ENCODE measurements around the gene ARHGEF2.
"Not testable (repeated sequence)": the region's sequence is repeated elsewhere in the genome, so short reads cannot be mapped to it uniquely, and the experiment has no call there.

The ARHGEF2 gene

DNA sequence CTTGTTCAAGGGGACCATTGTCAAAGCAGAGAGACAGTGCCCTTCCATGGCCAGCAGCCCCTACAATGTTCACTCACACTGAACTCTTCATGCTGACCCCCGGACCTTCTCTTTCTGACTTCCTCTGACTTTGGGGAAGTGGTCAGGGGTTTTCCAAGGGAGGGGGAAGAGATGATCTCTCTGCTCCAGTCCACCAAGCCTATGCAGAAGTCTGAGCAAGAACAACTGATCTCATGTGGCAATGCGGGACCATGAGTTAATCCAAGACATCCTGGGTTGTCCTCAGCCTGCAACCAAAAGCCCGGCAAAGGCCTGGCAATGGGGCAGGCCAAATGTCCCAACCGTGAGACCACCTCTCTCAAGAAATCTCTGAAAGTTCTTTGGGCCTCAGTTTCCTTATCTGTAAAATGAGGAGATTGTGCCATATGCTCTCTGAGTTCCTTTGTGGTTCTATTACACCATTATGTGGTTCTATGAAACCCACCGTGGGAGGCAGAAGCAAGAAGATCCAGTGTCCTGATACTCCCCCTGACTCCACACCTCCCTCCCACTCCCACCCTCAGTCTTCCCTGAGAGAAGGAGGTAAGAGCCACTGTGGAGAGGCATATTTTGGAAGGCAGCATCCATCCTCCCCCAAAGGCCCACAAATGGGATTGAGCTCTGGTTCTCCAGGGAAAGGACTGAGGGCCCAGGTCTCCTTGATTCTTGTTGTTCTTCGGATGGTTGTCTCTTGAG lies 11.8 kb upstream of the ARHGEF2 start:
- no peak for DNase-seq

DNA sequence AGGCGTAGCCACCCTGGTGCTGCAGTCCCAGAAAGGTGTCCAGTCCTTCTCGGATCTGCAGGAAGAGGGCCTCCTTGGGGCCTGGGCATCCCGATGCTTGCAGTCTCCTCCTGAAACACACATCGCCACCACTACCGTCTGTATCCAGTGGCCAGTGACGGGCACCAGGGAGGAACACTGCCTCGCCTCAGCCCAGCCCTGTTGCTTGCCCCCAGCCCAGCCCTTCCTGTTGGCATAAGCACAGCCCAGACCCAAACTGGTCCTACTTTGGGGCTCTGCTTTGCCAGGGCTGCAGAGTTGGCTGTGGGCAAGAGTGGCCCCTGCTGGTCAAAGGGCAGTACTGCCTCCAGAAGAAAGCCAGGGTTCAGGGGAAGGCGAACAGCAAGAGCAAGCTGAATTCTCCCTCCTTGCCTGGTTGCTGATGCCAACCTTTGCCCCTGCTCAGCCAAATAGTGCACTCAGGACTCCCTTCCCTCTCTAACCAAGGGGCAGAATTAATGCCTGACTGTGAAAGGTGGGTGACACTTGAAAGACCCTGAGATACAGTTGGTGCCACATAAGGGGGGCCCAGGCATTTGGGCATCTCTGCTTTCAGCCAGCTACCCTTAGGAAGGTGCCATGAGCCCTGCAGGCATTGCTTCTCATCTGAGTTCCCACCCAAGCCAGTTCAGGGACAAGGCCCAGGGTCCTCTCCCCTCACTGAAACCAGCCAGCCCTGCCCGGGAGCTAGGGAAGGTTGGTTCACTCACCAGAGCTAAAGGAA lies 11.1 kb upstream of the ARHGEF2 start:
- DNase-seq = peak; percentile 81 to 84

DNA sequence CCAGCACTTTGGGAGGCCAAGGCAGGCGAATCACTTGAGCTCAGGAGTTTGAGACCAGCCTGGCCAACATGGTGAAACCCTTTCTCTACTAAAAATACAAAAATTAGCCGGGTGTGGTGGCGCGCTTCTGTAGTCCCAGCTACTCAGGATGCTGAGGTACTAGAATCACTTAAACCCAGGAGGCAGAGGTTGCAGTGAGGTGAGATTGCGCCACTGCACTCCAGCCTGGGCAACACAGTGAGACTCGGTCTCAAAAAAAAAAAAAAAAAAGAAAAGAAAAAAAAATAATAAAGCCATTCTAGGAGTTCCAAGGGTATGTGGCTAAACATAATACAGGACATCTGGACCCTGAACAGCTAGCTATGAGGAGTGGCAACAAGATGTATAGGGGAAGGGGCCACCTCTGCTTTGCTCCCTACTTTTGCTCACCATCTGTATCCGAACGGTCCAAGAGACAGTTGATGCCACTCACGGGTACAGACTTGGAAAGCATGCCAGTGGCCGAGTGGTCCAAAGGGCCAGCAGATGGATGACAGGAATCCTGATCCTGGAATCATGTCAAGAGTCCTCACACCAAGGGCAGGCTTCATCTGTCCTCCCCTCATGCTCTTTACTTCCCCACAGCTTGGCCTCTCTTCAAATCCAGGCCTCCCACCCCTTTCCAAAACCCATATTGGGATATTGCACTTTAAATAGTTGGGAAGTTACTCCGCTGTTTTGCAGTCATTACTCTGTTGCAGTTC lies 6.7 kb upstream of the ARHGEF2 start:
- not testable (repeated sequence) for DNase-seq

DNA sequence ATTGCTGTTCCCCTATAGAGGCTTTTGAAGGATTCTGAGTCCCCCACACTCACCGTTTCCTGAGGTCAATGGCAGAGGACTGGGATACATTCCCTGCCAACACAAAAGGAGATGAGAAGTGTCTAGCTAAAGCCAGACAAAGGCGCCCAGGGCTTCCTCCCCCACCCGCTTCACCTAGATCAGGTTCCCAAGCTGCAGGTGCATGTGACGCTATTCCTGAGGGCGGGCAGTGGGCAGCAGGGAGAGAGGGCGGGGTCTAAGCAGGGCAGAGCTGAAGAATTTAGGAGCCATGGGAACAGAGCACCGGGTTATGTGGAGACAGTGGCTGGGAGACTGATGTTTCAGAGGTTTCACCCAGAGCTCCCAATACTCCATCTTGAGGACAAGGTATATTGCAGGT lies 6.0 kb upstream of the ARHGEF2 start:
- no peak for DNase-seq

DNA sequence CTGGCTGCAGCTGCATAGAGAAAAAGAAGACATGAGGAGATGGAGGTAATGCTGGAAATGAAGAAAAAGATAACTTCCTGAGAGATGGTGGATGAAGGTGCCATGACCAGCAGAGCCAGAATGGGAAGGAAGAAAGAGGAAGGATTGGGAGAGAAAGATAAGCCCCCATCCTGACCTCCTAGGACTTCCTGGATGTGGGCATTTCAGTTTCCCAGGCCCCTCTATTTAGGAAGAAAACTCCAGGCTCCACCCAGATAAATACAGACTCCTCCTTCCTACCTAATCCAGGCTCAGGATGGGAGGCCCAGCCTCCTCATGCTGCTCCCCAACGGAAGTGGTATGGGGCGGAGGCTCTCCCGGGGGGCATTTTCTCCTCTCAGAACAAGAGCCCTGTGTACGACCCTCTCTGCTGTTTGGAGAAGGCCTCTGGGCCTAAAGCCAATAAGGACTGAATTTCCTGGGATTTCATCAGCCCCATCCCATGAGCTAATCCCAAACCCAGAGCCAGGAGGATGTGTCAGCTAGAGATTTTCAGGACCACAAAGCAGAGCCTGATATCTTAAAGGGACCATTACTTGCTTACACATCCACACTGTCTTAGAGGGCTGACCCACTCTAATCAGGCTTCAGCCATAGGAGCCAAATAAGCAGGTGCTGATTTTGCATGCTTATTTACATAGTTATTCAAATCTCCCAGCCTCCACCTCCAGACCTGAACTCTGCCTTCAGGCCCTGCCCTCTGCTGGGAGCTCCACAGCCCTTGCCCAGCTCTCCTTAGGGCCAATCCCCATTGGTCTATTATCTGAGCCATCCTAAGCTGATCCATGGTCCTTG lies 5.1 kb upstream of the ARHGEF2 start:
- DNase-seq = no peak

DNA sequence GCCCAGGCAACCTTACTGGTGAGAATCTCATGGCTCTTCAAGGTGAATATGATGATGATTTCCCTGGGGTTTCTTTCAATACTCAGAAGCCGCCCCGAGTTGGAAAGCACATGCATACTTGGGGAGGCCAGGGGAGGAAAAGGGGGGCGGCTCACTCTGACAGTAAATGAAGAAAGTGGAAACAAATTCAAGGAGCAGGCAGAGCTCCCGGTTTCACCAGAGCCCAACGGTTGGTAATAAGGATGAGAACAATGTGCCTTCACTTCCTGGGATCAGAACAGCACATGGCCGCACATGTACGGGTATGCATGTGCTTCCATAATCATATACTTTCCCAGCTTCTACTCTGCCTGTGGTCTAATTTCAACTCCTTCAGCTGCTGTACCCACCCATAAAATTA lies 3.8 kb upstream of the ARHGEF2 start:
- no peak for DNase-seq

DNA sequence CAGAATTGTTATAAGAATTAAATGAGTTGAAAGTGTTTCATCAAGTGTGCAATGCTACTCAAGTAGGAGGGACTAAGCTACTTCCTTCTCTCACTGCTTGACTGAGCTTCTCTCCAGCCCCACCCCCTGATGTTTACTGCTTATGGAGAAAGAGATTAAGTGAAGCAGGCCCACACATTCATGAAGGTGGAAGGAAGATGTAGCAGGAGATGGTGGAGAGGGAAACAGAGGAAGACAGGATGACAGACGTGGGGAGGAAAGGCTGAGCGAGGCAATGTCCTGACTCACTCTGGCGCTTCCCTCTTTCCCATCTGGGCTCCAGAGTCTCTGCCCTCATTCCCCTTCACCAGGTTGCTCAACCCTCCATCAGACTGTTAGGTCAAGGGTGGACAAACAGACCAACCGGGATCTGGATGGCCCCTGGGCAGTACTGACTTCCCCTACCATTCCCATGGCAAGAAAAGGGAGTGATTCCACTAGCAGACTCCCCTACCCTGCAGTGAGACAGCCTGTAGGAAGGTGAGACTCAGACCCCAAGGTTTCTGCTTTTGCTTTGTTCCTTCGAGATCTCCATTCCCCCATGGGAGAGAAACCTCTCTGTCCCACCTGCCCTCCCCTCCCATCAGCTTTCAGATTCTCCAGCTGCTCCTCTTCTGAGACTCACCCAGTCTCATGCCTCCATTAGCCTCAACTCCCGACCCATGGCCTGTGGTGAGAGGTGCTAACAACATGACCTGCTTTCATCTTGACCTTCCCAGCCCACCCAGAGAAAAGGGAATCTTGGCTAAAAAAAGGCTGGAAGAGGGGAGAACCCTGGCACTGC lies 3.1 kb upstream of the ARHGEF2 start:
- DNase-seq = no peak

DNA sequence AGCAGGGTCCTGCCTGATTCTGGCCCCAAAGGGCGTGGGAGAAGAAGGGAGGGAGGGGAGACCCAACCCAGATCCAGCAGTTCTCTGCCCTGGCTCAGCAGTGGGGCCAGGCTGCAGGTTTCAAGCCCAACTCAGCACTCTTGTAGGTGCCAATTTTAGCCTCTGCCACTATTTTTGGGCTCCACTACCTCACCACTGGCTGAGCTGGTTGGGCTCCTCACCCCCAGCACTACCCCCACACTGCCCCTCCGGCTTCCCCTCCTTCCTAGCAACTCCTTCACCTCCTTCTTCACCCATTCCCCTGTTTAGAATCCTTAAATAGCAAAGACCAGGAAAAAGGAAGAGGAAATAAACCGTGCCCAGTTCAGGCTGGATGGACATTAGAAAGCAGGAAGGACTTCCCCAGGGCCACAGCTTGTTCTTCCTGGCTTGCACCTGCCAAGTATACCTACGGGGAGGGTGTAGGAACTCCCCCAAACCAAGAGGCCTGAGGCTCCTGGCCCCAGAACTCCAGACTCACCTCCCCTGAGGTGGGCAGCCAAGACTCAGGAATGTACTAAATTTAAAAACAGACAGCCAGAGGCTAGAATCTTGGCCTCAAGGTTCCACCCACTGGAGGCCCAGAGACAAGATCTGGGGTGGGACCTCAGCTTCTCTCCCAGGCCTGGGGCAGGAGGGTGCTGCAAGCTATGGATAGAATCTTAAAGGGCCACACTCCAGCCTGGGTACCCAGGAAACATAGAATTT lies 1.4 kb upstream of the ARHGEF2 start:
- DNase-seq = no peak

DNA sequence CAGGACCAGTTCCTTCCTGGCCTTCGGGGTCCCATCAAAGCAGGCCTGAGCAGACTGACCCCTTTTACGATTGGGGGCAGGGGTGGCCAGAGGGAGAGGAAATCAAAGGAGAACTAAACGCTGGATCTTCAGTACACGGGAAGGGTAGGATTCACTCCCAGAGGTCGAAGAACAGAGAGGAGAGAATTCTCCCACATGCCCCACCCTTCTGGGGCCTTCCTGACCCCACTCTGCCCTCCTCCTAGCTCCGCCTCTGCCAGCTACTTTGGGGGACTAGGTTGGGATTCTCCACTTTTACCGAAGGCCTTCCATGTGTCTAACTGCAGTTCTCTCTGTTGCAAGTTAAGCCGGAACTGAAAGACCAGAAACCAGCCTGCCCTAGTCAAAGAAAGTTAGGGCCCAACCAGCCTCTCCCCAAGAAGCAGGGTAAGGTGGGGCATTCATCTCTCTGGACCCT lies 654 bp upstream of the ARHGEF2 start:
- peak; percentile 40 to 47 for DNase-seq

DNA sequence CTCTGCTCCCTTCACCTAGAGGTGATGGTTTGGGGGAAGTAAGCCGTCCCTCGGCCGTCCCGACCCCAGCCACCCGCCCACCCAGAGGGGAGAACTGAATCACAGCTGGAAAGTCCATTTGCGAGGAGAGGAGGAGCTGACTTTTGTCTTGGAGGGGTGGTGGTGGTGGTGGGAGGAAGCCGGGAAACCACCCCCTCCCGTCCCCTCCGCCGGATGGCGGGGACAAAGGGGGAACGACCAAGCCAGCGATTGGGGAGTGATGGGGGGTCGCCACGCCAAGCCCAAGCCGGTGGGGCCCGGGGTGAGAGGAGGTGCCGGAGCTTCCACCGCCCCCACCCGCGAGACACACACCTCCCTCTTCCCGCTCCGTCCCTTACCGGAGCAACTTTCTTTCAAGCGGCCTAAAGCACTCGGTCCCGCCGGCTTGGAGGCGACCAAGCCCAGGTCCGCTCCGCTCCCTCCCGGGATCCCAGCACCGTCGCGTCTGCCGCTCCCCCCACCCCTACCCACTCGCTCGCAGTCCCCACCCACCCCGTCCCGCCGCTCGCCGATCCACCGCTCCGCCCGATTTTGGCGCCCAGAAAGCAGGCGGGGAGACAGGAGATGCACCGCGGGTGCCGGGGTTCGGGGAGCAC lies 540 bp downstream of the ARHGEF2 start:
- peak; percentile 77 to 85 for DNase-seq

DNA sequence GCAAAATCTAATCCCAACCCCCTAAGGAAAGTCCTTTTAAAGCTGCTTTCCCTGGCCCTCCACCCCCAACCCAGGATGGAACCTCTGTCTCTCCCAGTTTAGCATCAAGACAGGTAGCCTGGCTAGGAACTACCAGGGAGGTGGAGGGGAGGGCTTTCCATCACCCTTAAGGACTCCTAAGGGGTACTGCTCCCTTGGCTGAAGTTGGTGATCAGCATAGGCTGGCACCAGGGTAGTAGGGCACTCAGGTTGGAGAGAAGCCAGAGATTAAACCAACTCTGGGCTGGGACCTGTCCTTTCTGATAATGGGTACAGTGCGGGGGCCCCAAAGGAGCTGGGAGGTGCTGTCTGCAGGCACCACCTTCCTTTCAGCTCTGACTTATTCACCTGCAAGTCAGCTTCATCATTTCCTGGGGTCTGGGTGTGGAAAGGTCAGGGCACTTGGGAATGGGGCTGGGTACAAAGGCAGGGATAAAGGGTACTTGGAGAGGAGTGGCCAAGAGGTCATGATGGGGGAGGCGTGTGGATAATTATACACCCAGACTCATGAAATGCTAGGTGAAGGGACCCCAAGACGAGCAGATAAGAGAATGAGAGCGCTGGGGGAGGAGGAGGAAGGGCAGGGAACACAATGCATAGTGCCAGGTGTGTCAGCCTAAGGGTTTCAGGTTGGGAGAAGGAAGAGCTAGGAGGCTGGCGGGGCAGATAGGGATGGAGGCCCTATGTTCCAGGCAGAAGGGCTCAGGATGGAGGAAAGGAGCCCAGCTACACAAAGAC lies 1.2 kb downstream of the ARHGEF2 start:
- DNase-seq = peak; percentile 26 to 45

DNA sequence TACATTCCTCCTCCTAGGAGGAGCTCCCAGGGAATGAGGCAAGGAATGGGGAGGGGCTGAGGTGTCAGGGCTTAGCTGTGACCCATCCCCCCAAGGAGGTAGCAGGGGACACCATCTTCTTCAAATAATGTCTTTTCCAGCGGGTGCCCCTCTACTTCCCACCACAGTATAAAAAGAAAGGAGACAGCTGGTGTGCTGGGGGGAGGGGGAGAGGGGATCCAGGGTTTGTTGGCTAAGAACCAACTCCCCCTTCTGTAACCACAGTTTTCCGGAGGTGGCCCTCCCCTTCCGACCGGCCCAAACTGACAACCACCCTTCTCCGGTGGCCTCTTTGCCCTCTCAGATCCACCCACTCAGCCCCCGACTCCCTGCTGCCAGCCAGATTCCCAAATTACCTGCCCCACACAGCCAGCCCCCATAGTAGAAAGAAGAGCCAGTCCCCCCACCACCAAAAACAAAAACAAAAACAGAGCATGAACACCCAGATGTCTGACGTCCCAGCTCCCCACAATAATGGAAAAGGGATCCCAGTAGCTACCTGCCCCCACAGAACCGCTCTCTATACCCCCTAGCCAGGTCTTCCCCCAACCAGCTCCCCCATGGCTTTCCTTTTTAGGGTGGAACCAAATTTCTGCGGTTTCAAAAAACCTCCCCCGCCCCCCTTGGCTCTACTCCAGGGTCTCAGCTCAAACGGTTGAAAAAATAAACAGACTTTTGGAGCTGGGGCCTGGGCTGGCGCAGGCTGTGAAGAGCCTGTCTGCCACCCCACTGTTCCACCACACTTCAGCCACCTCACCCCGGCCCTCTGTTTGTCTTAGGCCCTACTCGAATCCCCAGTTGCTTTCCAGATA lies 2.1 kb downstream of the ARHGEF2 start:
- peak; percentile 61 to 72 for DNase-seq

DNA sequence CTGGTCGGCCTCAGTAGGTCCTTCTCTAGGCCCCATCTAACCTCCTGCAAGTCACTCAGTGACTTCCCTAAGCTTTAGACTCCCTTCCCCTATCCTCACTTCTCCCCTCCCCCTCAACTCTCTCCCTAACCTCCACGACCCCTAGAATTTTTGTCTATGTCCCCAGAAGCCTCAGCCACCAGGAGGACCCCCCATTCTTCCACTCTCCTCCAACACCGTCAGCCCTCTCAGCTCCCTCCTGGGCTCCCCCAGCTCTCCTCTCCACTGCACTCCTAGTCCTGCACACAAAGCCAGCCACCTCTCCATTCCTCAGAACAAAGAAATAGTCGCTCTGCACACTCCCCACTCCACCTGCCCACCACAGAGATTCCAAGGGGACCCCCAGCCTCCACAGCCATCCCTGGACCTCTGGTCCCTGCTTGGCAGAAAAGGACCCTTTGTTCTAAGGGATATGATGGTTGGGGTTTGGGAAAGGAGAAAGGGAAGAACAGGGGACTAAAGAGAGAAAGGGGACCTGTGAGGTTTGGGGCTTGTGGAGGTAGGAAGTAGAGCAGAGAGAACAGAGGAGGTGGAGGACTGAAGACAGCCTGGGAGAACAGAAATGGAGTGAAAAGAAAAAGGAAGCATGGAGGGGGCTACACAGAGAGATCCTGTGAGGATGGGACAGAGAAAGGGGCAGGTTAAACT lies 2.8 kb downstream of the ARHGEF2 start:
- no peak for DNase-seq

DNA sequence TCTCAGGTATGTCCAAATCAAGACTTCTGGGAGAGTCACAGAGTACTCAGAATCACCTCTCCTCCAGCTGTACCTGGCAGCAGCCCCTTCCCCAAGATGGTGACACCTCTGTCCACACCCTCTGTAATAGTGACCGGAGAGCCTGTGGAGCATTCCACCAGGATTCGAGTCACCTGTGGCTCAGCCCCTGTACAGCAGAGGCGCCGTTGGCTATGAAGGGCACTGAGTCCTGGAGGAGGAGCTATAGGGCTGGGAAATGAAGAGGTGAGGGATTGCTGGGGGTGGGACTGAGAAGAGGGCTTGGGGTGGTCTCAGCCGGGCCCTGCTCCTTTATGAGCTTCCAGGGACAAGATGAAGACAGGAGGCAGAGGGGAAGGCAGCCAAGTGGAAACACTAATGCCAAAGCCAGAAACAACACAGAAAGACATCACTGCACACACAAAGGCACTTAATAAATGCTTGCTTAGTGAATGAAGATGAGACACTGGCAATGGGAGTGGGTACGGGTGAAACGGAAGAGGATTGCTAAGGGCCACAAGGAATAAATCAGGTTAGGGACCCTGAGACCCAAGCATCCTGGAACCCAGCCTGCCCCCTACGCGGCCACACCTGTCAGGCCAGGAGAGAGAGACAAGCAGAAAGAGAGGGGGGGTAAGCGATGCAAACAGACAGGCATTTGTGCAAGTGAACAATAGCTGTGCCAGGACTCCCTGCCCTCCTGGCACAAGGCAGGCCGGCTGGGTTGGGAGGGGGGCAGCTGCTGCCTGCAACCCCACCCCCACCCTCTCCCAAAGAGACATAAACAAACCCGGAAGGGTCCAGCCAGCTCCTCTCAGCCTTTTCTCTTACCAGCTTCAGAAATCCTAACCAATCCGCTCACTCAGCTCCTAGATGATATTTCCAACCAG lies 3.9 kb downstream of the ARHGEF2 start:
- no peak for DNase-seq

DNA sequence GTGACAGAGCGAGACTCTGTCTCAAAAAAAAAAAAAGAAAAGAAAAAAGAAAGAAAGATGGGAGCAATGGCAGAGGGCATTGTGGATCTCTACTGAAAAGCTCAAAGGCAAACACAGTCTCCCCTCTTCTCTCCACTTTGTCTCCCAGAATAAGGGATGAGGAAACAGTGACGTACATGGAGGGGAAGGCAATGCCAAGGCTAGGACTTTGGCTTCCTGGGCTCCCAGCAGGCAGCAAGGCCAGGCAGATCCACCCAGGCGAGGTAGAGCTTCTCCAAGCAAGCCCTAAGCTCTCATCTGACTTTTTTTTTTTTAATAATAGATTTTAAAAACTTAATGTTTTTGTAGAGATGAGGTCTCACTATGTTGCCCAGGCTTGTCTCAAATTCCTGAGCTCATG lies 4.6 kb downstream of the ARHGEF2 start:
- DNase-seq = no peak

DNA sequence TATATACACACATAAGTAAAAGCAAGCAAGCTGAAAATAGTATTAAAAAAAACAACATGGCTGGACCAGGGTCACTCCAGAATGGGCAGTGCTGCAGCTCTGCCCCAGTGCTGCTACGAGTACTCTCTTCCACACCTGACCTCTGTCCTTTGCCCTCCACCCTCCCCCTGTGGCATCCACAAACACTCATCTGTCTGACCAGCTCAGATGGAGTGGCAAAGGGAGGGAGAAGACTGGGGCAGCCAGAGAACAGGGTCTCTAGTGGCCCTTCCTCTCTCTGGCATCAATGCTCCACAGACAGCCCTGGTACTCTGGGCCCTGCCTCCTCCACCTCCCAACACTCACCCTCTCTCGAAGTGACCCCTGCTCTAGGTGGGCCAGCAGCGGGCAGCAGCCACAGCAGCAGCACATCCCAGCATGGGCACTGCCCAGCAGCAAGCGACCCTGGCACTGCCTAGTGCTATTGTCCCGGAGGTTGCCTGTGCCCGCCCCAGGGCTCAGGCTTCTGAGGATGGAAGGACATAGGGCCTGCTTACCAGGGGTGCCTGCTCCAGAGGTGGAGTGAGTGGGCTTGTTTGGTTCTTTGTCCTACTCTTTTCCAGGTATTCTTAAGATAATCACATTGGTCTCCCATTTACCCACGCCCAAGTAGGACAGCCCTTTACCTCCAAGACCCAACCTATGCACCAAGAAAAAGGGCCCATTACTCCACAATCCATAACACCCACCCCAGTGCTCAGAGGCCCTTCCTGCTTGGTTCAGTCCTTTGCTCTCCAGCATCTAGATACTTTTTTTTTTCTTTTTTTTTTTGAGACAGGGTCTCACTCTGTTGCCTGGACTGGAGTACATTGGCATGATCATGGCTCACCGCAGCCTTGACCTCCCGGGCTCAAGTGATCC lies 6.2 kb downstream of the ARHGEF2 start:
- no peak for DNase-seq

All from activated CD4-positive, alpha-beta T cell treated with anti-CD3 and anti-CD28 coated beads, Interleukin-2, amount 50 U/mL, for 48 hours (primary cell).